ENCODE measurements around the gene SPESP1.

SPESP1 gene

GRCh38 chr15:68897016-68897415, 33.3 kb upstream of the SPESP1 start:
- TF ChIP-seq CTCF (IDR thresholded peaks at IDR 0.05; ENCODE audit: low read depth, low read length) = no peak

GRCh38 chr15:68900027-68900426, 30.3 kb upstream of the SPESP1 start:
- H3K4me3 ChIP-seq (ENCODE audit: low read depth, low read length) = no peak overlapping the region
- no peak for TF ChIP-seq CTCF (IDR thresholded peaks at IDR 0.05; ENCODE audit: low read depth, low read length)

More at GRCh38 chr15:68897016-68897415, 33.3 kb upstream of the SPESP1 start:
- no peak overlapping the region for H3K4me3 ChIP-seq (ENCODE audit: low read depth, low read length)

GRCh38 chr15:68907396-68907923, 22.9 kb upstream of the SPESP1 start:
- no peak for TF ChIP-seq CTCF (IDR thresholded peaks at IDR 0.05; ENCODE audit: low read depth, low read length)
- no peak overlapping the region for H3K4me3 ChIP-seq (ENCODE audit: low read depth, low read length)

- no peak for TF ChIP-seq CTCF (IDR thresholded peaks at IDR 0.05; ENCODE audit: low read depth, low read length)
- no peak overlapping the region for H3K4me3 ChIP-seq (ENCODE audit: low read depth, low read length)
These were observed 20.7 kb upstream of the SPESP1 start for GRCh38 chr15:68909601-68910100.

- TF ChIP-seq CTCF (IDR thresholded peaks at IDR 0.05; ENCODE audit: low read depth, low read length) = no peak
- H3K4me3 ChIP-seq (ENCODE audit: low read depth, low read length) = no peak overlapping the region
These were observed 20.0 kb upstream of the SPESP1 start for GRCh38 chr15:68910341-68910740.

- no peak overlapping the region for H3K4me3 ChIP-seq (ENCODE audit: low read depth, low read length)
- no peak for TF ChIP-seq CTCF (IDR thresholded peaks at IDR 0.05; ENCODE audit: low read depth, low read length)
These were observed 19.5 kb upstream of the SPESP1 start for GRCh38 chr15:68910816-68911215.

GRCh38 chr15:68921926-68922325, 8.4 kb upstream of the SPESP1 start:
- TF ChIP-seq CTCF (IDR thresholded peaks at IDR 0.05; ENCODE audit: low read depth, low read length) = no peak

More at GRCh38 chr15:68921926-68922325, 8.4 kb upstream of the SPESP1 start:
- H3K4me3 ChIP-seq (ENCODE audit: low read depth, low read length) = no peak overlapping the region

Measured in WI38 (cell line).